GM19463 (cell line): ENCODE results near the gene SH3BP5.

Experiments
- ATAC-seq: cut with Tn5 transposase; IDR thresholded peaks from one replicate; pipeline ENCODE4 v1.9.1; 2021; ENCODE audit warnings: mild to moderate bottlenecking, moderate library complexity; ENCODE audit not compliant: unreplicated experiment

SH3BP5 gene

GRCh38 chr3:15300323-15301078, 31.9 kb downstream of the SH3BP5 start:
- no peak for ATAC-seq

- ATAC-seq: no peak
These were observed 33.4 kb downstream of the SH3BP5 start for GRCh38 chr3:15299036-15299435.

- ATAC-seq: no peak
These were observed 33.9 kb downstream of the SH3BP5 start for GRCh38 chr3:15298504-15298903.

- ATAC-seq: no peak
These were observed 34.6 kb downstream of the SH3BP5 start for GRCh38 chr3:15297608-15298350.

DNA sequence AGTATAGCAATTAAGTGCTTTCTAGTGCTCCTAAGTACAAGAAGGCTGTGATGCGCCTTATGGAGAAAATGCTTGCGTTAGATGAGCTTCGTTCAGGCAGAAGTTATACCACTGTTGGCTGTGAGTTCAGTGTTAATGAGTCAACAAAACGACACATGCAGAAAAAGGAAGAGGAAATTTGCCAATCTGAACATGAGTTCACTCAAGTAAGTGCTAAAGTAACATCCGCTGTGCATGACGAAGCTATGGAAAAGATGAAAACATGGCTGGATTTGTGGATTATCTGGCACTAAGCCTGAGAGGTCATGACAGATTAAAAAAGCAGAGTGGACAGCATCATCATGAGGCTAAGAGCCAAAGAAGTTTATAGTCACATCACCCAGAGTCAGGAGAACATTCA, 36.9 kb downstream of the SH3BP5 start:
- no peak for ATAC-seq

GRCh38 chr3:15294929-15295328, 37.5 kb downstream of the SH3BP5 start:
- no peak for ATAC-seq

DNA sequence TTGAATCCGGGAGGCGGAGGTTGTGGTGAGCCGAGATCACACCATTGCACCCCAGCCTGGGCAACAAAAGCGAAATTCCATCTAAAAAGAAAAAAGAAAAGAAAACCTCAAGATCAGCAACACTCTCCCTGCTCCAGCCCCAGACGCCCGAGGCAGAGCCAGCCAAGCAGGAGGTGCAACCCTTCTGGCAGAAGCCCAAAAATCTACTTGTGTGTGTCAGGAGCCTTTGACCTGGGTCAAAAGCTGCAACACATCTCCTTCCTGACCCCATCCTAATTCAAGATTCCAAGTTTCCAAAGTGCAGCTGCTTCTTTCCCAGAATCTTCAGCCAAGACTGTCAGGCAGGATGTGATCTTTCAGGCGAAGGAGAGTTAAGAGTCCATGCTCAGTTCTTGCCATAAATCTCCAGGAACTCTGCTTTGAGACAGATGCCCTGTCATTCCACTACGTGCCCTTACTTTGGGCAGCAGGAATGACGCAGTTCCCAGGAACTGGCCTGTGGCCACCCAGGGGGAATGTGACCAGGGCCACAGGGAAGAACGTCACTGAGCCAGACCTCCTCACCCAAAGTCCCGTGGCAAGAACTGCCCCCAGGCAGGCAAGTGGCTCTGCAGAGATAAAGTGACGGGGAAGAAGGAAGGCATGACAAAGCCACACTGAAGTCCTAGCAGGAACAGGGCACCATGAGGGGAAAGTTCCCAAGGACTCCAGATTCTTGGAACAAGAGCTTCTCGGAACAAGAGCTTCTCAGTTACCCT, 39.4 kb downstream of the SH3BP5 start:
- no peak for ATAC-seq

- peak; percentile 86 for ATAC-seq
These were observed 40.5 kb downstream of the SH3BP5 start for GRCh38 chr3:15291589-15292541.

GRCh38 chr3:15290736-15291135, 41.6 kb downstream of the SH3BP5 start:
- ATAC-seq: no peak

- no peak for ATAC-seq
These were observed 42.7 kb downstream of the SH3BP5 start for GRCh38 chr3:15289661-15290060.

DNA sequence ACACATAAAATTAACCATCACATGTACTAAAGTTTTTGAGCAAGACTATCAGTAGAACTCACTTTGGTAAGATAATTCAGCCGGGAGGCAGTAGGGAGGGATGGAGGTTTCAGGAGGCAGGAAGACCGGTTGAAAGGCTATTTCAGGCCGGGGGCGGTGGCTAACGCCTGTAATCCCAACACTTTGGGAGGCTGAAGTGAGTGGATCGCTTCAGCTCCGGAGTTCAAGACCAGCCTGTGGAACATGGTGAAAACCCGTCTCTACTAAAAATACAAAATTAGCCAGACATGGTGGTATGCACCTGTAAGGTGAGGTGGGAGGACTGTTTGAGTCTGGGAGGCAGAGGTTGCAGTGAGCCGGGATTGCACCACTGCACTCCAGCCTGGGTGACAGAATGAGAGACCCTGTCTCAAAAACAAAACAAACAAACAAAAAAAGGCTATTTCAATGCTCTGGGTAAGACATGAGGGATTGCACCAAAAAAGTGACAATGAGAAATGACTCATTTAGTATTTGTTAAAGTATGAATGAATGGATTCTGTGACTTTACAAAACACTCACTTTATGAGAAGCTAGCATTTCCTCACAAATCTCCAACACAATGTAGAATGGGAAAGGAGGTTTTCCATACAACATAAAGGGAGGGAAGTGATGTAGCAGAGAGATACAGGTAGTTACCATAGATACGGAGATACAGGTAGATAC, 43.9 kb downstream of the SH3BP5 start:
- ATAC-seq: no peak

DNA sequence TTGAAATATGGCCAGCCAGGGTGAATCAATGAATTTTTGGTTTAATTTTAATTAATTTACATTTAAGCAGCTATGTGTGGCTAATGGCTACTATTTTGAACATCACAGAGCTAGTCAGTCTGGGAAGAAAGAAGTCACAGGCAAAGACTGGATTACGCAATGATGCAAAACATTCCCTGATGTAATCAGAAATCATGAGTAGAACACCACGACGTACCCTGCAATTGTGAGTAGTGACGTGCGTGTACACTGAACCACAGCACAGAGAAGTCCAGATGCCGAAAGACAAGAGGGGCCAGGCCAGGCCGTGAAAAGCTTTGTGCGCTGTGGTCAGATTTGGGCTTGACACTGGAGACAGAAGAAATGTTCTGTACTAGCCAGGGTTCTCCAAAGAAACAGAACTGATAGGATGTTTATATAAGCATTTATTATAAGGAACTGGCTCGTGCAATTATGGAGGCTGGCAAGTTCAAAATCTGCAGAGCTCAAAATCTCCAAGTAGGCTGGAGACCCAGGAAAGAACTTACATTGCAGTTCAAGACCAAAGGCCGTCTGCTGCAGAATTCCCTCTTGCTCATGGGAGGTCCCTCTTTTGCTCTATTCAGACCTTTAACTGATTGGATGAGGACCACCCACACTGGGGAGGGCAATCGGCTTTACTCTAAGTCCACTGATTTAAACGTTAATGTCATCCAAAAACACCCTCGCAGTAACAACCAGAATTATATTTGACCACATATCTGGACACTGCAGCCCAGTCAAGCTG, 44.6 kb downstream of the SH3BP5 start:
- no peak for ATAC-seq

DNA sequence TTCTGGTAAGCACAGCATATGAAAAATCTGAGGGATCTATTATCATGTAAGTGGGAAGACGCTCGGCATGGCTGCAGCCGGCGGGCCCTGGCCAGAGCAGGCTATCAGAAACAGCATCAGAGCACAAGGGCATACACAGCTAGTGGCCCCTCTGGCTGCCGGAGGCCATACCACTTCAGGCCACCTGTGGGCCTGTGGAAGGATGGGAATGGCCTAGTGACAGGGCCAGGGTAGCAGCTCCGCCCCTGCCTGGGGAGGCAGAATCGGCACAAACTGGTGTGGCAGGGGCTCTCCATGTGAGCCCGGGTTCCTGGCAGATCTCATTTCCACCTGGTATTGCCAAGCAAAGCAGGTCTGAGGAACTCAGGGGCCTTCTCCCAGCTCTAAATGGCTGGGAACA, 46.4 kb downstream of the SH3BP5 start:
- no peak for ATAC-seq

- ATAC-seq: no peak
These were observed 48.1 kb downstream of the SH3BP5 start for GRCh38 chr3:15284121-15284889.

DNA sequence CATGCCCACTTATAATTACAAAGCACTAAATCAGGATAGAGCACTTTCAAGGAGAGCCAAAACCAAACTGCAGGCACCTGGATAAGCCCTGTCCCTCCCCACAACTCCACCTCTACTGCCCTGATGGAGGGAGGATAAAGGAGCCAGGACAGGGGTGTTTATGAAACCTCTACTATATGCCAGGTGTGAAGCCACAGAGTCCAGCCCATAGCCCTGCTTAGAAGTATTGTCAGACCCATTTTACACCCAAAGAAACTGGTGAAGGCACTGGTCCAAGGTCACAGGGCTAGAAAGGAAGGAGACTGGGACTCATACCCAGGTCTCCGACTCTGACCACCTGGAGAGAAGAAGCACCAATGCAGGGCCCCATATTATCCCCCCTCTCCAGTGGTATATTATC, 48.7 kb downstream of the SH3BP5 start:
- ATAC-seq: no peak

DNA sequence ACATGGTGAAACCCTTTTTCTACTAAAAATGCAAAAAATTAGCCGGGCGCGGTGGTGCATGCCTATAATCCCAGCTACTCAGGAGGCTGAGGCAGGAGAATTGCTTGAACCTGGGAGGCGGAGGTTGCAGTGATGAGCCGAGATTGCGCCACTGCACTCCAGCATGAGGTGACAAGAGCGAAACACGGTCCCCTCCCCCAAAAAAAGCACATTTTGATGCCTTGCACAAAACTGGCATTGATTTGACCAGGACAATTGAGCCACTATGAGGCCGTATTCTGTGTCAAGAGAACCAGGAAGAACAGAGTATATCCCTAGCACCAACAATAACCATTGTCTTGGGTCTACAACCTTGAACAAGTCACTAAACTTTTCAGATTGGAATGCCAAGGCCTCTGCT, 50.6 kb downstream of the SH3BP5 start:
- no peak for ATAC-seq

- ATAC-seq: no peak
These were observed 51.4 kb downstream of the SH3BP5 start for GRCh38 chr3:15280853-15281532.
